Upper lobe of left lung (tissue), 4 donors: ENCODE data around the gene LRP8.

Source experiments
- CTCF ChIP-seq, 6 experiments: fragments of 450-650 bp in 4 of 6; fragments of 200-600 bp in 2 of 6; sonication (generic) in 2 of 6; IDR thresholded peaks; one replicate each; pipeline ENCODE4 v1.5.1; 2016 to 2019; ENCODE audit warnings: antibody characterized with exemption in 6 of 6
- POLR2A ChIP-seq, 4 donors: fragments of 450-650 bp; IDR thresholded peaks; one replicate each; pipeline ENCODE4 v1.5.1; 2016 to 2017; ENCODE audit warnings: antibody characterized with exemption in 4 of 4, mild to moderate bottlenecking in 2 of 4
- POLR2AphosphoS5 ChIP-seq, 2 donors: sonication (generic); formaldehyde crosslinking; IDR thresholded peaks; one replicate each; pipeline ENCODE4 v1.5.1; 2017; ENCODE audit warnings: antibody characterized with exemption in 2 of 2

- TF ChIP-seq CTCF (IDR thresholded peaks at IDR 0.05) (no peak), POLR2AphosphoS5 (IDR thresholded peaks at IDR 0.05) (no peak), POLR2A (IDR thresholded peaks at IDR 0.05) (no peak)
Measured at GRCh38 chr1:53295295-53295694, 32.6 kb downstream of the LRP8 start.
